Measurements from ENCODE around the gene GATAD2A. TPM values are rescaled to one million over a fixed set of nuclear protein-coding genes. Genes with fewer than 3 reads are reported as not detected.

GATAD2A gene
- total and polyA plus RNA-seq, 2 of the 8 experiments (the other 6 are each of a cell fraction or from before 2014, with no cell fraction given): 38.4 to 205 TPM

GRCh38 chr19:19438366-19439175 is 33.1 kb downstream of the GATAD2A start:
- H4K5ac ChIP-seq (ENCODE audit: insufficient read length, low read depth, low read length): no peak overlapping the region
- peaks cover 0 to 3% (median 0%) of the 10 kb centered on the region in 4 experiments; a peak in 1 of 7 replicates for H3K4me1 ChIP-seq (replicated peaks in 1 of 4; ENCODE audit: control insufficient read depth in 3 of 4, insufficient read depth in 4 of 4, low read length in 3 of 4)
- H3K9me3 ChIP-seq (ENCODE audit: insufficient read depth in 2 of 2, low read depth in 1 of 2, low read length in 1 of 2): no peaks in the 10 kb centered on the region
- ChIA-PET CTCF (ENCODE audit: partially characterized antibody) (interaction anchor here (0.8 to 1.3 kb wide), 2 partner anchors 14 to 20 kb away, joined by 3 read pairs; no protein-coding TSS in a partner anchor), POLR2A (ENCODE audit: partially characterized antibody) (interaction anchor here (1.0 to 1.2 kb wide), 3 partner anchors 8 to 32 kb away, joined by 3 to 4 read pairs (median 3); no protein-coding TSS in a partner anchor)
- H2BK20ac ChIP-seq (ENCODE audit: low read length): 0 out of 2 replicates have a peak overlapping the region, but pooled peaks have one; percentile 37
- H2BK120ac ChIP-seq (replicated peaks; ENCODE audit: low read depth, low read length): no peak overlapping the region
- H3K14ac ChIP-seq (ENCODE audit: insufficient read length): no peak overlapping the region
- FAIRE-seq (no peak), DNase-seq (ENCODE audit: low read depth in 1 of 2, low spot score in 2 of 2) (no peak)
- H3K36me3 ChIP-seq (ENCODE audit: control insufficient read depth in 2 of 4, insufficient read depth in 4 of 4, low read length in 3 of 4): no peaks in the 10 kb centered on the region
- H3K9ac ChIP-seq (replicated peaks in 1 of 4; ENCODE audit: extremely low read depth in 1 of 4, low read depth in 3 of 4, low read length in 3 of 4): no peak overlapping the region
- H3K23me2 ChIP-seq (ENCODE audit: low read depth, low read length): no peaks in the 10 kb centered on the region; the same call in 1 of the 2 replicates
- H3K18ac ChIP-seq (ENCODE audit: extremely low read depth, low read length): no peak overlapping the region
- no peak overlapping the region for H2AFZ ChIP-seq (ENCODE audit: low read length)
- peaks cover 16 to 35% of the 10 kb centered on the region in 2 experiments for H4K20me1 ChIP-seq (replicated peaks in 1 of 2; ENCODE audit: control insufficient read depth in 1 of 2, insufficient read depth in 2 of 2, low read length in 2 of 2)
- no peak overlapping the region for H3K4me3 ChIP-seq (ENCODE audit: extremely low read depth in 1 of 4, insufficient read depth in 2 of 4, low read depth in 3 of 4, low read length in 4 of 4)
- H3K4me2 ChIP-seq (ENCODE audit: insufficient read depth in 1 of 2, low read depth in 2 of 2, low read length in 2 of 2): no peak overlapping the region
- no peak overlapping the region for H4K91ac ChIP-seq (replicated peaks; ENCODE audit: insufficient read length, low read length)
- no peak overlapping the region; the same call in 1 of the 2 replicates for H4K8ac ChIP-seq (ENCODE audit: extremely low read depth, insufficient read depth, low read length)
- no peak overlapping the region for H3K27ac ChIP-seq (ENCODE audit: low read depth, low read length)
- H2AK5ac ChIP-seq (ENCODE audit: low read depth, low read length): no peak overlapping the region
- no peak overlapping the region for H3K56ac ChIP-seq (replicated peaks; ENCODE audit: insufficient read length, low read depth, low read length)
- no peak overlapping the region for H2BK15ac ChIP-seq (ENCODE audit: low read length)
- no peaks in the 10 kb centered on the region for H3K27me3 ChIP-seq (replicated peaks in 1 of 4; ENCODE audit: control insufficient read depth in 3 of 4, extremely low read depth in 1 of 4, insufficient read depth in 3 of 4, low read length in 3 of 4)
- H3K79me1 ChIP-seq (ENCODE audit: low read depth, low read length): peaks cover 40% of the 10 kb centered on the region
- peaks cover 19 to 96% of the 10 kb centered on the region in 2 experiments for H3K79me2 ChIP-seq (ENCODE audit: control insufficient read depth in 1 of 2, insufficient read depth in 2 of 2, low read length in 2 of 2)
- H2BK12ac ChIP-seq (ENCODE audit: low read depth, low read length): no peak overlapping the region
- H2BK5ac ChIP-seq (ENCODE audit: low read depth, low read length): no peak overlapping the region
- H3K4ac ChIP-seq (replicated peaks; ENCODE audit: insufficient read length, low read depth, low read length): no peak overlapping the region
- 92% methylated on average over 4 of the region's 4 CpGs; no CpG with 5 or more reads in 1 of the 2 experiments for WGBS, 2 experiments (ENCODE audit: extremely low coverage in 1 of 2, insufficient coverage in 1 of 2, insufficient read length in 1 of 2, insufficient replicate concordance in 2 of 2, low coverage in 1 of 2, low lambda C conversion rate in 2 of 2, missing lambda C conversion rate in 1 of 2)
- H3K23ac ChIP-seq (ENCODE audit: insufficient read length): no peak overlapping the region
- TF ChIP-seq CEBPB (IDR thresholded peaks at IDR 0.05; ENCODE audit: low read depth, low read length) (no peak), EP300 (IDR thresholded peaks at IDR 0.05; ENCODE audit: borderline replicate concordance in 1 of 2, low read depth in 2 of 2, low read length in 2 of 2) (no peak), SP2 (IDR thresholded peaks at IDR 0.05; ENCODE audit: low read length) (no peak), CTBP2 (IDR thresholded peaks at IDR 0.05; ENCODE audit: borderline replicate concordance, insufficient read depth, insufficient read length, low read length) (no peak), NRF1 (IDR thresholded peaks at IDR 0.05; ENCODE audit: low read depth, low read length) (no peak), CHD2 (IDR thresholded peaks at IDR 0.05; ENCODE audit: low read length) (no peak), USF2 (IDR thresholded peaks at IDR 0.05; ENCODE audit: low read length) (no peak), RXRA (IDR thresholded peaks at IDR 0.05; ENCODE audit: insufficient read depth, low read depth, low read length) (no peak), FOSL1 (IDR thresholded peaks at IDR 0.05; ENCODE audit: insufficient read depth, low read depth, low read length) (no peak), MAFK (IDR thresholded peaks at IDR 0.05; ENCODE audit: low read depth, low read length) (no peak), HDAC6 (IDR thresholded peaks at IDR 0.05; ENCODE audit: low read depth, low read length) (no peak)

Measured in H1 (cell line).